Measurements from ENCODE around the gene TEX11.
"Not testable (repeated sequence)": the region's sequence is repeated elsewhere in the genome, so short reads cannot be mapped to it uniquely, and the experiment has no call there.

TEX11 gene

DNA sequence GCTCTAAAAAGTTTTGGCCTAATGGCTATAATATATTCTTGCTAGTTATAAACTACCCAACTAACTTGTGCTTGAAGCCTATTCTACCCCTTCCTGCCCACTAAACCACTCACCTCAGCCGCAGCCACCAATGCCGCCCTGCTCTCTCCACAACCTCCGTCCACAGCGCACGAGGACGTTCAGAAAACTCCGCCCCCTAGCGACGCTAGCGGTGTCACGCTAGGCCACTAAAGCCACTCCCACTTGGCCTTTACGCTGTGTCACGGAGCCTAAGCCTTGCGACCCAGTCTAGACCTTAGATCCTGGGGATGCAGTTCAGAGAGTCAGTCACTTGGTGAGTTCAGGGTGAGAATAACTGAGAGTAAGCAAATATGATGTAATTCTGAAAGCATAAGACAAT is at the start of gene TEX11:
TSS of gene TEX11 (minus strand) at position 171 of the 400 bp plus-strand sequence. CDS start 922 bp downstream, outside the sequence.
- DNase-seq (ENCODE audit: low spot score), result no peak

DNA sequence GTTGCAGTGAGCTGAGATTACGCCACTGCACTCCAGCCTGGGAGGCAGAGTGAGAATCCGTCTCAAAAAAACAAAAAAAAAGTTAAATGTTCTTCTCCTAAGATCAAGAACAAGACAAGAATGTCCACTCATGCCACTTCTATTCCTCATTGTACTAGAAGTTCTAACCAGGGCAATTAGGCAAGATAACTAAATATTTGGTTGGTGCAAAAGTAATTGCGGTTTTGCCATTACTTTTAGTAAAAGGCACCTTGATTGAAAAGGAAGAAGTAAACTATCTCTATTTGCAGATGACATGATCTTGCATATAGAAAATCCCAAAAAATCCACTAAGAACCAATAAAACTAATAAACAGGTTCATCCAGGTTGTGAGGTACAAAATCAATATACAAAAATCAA is 46.4 kb upstream of the TEX11 start:
- DNase-seq (ENCODE audit: low spot score), result no peak

DNA sequence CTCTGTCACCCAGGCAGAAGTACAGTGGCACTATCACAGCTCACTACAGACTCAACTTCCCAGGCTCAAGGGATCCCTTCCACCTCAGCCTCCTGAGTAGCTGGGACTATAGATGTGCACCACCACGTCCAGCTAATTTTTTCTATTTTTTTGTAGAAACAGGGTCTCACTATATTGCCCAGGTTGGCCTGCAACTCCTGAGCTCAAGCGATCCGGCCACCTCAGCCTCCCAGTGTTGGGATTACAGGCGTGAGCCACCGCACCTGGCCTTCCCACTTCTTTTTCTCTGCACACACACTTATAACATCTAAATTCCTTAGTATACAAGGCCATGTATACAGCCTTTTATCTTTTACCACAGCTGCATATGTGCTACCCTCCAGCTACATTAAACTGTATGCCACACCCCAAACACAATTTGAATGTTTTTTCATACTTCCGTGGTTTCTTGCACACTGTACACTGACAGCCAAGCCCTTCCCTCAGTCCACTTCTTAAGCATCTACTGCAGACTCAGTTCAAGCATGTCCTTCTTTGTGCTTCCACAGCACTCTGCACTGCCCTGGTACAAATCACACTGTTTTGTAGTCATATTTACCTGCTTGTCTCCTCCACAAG is 15.9 kb upstream of the TEX11 start:
- no peak for DNase-seq (ENCODE audit: low spot score)

DNA sequence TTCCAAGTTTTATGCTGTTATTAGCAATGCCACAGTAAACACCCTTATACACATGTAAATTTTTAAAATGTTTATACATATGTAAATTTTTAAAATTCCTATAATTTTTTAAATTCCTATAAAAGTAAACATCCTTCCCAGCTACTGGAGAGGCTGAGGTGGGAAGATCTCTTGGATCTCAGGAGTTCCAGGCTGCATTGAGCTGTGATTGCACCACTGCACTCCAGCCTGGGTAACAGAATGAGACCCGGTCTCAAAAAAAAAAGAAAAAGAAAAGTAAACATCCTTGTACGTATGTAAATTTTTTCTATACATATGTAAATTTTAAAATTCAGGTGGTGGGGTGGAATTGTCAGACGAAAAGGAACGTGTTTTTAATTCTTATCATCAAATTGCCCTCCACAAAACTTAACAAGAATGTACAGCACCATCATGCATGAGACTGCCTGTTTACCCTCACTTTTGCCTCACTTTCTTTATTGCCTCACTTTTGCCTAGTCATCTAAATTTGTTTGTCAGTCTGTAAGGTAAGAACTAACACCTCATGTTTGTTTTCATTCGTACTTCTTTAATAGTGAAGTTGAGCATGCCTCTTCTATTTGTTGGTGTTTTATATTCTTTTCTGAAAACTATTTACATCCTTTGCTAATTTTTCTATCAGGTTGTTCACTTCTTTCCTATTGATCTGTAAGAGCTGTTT is 14.4 kb upstream of the TEX11 start:
- no peak for DNase-seq (ENCODE audit: low spot score)

DNA sequence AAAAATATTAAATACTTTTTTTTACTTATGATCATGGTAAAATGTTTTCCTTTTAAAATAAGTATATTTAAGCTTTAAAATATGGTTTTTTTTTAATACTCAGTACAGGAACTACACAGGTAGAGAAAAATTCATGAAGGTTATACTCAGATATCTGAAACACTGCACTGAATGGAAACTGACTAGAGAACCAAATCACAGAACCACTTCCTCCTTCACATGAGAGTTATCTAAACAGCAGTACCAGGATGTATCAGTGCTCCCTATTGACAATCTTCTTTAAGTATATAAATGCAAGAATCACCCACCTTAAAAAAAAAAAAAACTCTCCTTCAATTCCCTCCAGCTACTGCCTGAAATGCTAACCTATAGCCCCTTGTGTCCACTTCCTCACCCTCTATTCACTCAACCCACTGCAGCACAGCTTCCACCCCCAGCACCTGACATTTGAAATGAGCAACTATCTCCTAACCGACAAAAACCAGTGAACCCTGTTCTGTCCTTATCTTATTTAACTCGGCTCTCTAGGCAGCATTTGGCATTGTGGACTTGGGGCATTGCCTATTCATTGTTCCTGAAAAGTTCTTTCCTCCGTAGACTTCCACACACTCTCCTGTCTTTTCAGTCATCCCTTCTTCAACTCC is 13.3 kb upstream of the TEX11 start:
- no peak for DNase-seq (ENCODE audit: low spot score)

DNA sequence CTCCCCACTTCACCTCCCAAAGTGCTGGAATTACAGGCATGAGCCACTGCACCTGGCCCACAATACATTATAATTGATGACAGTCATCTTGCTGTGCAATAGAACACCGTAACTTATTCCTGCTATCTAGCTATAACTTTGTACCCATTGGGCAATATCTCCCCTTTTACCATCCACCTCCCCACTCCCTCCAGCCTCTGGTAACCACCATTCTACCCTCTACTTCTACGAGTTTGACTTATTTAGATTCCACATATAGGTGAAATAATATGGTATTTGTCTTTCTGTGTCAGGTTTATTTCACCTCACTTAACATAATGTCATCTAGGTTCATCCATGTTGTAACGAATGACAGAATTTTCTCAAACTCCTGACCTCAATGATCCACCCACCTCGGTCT is 8.2 kb upstream of the TEX11 start:
- DNase-seq (ENCODE audit: low spot score), result no peak

DNA sequence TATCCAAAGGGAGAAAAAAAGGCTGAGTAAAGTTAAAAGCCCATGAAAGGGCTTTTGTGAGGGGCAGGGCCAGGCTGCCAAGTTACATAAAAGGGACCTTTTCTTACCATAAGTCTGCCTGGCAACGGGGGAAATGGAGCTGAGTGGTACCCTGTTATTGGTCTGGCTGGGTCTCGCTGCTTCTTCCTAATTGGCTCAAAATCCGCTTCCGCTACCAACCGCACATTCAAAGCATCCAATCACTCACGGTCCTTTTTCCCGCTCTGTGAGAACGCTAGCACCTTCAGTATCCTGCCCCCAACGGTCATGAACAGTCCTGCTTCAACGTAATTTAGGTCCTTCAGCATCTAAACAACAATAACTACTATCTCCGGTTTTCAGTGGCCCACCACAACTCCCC is 611 bp downstream of the TEX11 start:
- DNase-seq (ENCODE audit: low spot score), result no peak

DNA sequence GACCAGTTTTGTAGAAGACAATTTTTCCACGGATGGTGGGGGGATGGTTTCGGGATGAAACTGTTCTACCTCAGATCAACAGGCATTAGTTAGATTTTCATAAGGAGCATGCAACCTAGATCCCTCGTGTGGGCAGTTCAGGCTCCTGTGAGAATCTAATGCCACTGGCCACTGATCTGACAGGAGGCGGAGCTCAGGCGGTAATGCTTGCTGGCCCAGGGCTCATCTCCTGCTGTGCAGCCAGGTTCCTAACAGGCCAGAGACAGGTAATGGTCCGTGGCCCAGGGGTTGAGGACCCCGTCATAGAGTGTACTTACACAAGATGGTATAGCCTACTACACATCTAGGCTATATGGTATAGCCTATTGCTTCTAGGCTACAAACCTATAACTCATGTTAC is 7.0 kb downstream of the TEX11 start:
- no peak for DNase-seq (ENCODE audit: low spot score)

DNA sequence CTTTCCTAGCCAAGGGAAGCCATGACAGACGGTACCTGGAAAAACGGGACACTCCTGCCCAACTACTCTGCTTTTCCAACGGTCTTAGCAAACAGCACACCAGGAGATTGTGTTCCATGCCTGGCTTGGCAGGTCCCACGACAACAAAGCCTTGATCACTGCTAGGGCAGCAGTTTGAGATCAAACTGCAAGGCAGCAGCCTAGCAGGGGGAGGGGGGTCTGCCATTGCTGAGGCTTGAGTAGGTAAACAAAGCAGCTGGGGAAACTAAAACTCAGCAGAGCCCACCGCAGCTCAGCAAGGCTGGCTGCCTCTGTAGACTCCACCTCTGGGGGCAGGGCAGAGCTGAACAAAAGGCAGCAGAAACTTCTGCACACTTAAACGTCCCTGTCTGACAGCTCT is 18.1 kb downstream of the TEX11 start:
- not testable (repeated sequence) for DNase-seq (ENCODE audit: low spot score)

DNA sequence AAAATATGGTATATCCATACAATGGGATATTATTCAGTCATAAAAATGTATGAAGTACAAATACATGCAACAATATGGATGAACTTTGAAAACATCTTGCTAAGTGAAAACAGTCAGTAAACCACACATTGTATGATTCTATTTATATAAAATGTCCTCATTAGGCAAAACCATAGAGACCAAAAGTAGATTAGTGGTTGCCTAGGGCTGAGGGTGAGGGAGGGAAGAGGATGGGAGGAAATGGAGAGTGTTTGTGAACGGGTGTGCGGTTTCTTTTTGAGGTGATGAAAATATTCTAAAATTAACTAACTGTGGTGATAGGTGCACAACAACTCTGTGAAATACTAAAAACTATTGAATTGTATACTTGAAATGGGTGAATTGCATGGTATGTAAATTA is 29.6 kb downstream of the TEX11 start:
- DNase-seq (ENCODE audit: low spot score), result peak; percentile 0

DNA sequence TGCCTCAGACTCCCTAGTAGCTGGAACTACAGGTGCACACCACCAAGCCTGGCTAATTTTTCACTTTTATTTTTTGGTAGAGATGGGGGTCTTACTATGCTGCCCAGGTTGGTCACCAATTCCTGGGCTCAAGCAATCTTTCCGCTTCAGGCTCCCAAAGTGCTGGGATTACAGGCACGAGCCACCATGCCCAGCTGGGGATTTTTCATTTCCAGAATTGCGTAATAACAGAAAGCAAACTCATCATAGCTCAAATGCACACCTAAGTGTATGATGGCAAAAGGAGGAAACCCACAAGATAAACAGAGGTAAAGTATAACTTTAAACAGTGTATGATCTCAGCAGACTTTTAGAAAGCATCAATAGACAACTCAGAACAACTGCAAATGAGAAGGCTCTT is 56.2 kb downstream of the TEX11 start:
- no peak for DNase-seq (ENCODE audit: low spot score)

DNA sequence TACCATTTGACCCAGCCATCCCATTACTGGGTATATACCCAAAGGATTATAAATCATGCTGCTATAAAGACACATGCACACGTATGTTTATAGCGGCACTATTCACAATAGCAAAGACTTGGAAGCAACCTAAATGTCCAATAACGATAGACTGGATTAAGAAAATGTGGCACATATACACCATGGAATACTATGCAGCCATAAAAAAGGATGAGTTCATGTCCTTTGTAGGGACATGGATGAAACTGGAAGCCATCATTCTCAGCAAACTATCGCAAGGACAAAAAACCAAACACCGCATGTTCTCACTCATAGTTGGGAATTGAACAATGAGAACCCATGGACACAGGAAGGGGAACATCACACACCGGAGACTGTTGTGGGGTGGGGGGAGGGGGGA is 64.4 kb downstream of the TEX11 start:
- not testable (repeated sequence) for DNase-seq (ENCODE audit: low spot score)

DNA sequence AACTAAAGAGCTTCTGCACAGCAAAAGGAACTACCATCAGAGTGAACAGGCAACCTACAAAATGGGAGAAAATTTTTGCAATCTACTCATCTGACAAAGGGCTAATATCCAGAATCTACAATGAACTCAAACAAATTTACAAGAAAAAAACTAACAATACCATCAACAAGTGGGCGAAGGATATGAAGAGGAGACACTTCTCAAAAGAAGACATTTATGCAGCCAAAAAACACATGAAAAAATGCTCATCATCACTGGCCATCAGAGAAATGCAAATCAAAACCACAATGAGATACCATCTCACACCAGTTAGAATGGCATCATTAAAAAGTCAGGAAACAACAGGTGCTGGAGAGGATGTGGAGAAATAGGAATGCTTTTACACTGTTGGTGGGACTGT is 64.9 kb downstream of the TEX11 start:
- not testable (repeated sequence) for DNase-seq (ENCODE audit: low spot score)

DNA sequence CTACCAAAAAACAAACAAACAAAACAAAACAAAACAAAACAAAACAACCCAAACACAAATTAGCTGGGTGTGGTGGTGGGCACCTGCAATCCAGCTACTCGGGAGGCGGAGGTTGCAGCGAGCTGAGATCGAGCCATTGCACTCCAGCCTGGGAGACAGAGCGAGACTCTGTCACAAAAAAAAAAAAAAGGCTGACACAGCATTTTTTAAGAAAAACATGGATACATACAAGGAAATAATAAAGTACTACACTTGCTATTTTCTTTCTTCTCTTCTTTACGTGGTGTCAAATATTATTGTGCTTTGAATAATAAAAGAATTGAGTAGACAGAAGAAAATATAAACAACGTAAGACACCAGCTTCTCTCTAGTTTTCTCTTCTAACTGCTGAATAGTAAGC is 73.9 kb downstream of the TEX11 start:
- DNase-seq (ENCODE audit: low spot score), result no peak

DNA sequence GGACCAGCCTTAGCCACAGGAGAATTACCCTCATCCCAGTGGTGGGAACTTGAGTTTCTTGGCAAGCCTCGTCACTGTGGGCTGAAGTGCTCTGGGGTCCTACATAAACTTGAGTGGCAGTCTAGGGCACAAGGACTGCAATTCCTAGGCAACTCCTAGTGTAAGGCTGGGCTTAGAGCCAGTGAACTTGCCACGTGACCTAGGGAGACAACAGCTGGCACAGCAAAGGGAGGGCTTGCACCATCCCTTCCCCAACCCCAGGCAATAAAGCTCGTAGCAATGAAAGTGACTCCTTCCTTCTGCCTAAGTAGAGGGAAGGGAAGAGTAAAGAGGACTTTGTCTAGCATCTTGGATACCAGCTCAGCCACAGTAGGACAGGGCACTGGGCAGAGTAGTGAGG is 81.8 kb downstream of the TEX11 start:
- no peak for DNase-seq (ENCODE audit: low spot score)

DNA sequence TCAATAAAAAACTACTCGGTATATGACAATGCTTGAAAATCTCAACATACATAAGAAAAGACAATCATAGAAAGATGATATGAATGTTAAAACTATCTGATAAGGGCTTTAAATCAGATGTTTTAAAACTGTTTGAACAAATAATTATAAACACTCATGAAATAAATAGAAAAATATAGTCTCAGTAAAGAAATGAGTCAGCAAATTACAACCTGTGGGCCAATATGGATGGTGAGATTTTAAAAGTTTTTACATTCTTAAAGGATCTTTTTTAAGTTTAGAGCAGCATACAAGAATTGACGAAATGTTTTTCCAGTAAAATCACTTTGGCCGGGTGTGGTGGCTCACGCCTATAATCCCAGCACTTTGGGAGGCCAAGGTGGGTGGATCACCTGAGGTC is 83.1 kb downstream of the TEX11 start:
- DNase-seq (ENCODE audit: low spot score), result no peak

DNA sequence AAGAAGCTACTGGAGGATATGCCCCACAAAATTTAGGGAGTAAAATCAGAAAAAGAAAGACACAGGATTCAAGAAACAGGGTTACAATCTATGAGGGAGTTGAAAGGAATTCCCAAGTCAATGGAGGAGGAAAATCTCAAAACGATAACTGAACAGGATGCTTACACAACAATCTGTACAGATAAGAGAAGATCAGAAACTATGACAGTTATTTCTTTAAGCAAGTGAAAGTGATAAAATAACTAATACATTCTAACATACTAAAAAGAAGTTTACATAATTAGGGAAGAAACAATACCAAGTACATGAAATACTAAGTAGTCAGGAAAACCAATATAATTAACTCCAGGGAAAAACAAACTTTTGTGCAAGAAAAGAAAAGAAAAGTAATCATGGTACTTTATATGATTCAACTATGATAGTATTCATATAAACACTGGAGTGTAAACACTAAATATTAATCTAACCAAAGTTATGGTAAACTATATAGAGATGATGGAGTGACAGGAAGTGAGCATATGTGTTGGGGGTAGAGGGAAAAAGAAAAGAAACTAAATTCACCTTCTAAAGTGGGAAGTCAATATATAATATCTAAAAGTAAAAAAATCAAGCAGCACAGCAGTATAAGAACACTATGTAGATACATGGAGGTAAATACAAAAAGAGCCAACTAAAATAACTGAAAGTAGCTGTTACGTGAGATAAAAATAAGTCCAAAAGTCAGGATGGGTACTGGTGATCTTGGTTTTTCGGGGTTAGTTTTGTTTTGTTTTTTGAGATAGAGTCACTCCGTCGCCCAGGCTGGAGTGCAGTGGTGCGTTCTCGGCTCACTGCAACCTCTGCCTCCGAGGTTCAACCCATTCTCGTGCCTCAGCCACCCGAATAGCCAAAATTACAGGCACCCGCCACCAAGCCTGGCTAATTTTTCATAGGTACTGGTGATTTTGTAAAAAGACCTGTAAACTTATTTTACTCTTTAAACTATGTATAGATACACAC is 99.3 kb downstream of the TEX11 start:
- DNase-seq (ENCODE audit: low spot score), result no peak

DNA sequence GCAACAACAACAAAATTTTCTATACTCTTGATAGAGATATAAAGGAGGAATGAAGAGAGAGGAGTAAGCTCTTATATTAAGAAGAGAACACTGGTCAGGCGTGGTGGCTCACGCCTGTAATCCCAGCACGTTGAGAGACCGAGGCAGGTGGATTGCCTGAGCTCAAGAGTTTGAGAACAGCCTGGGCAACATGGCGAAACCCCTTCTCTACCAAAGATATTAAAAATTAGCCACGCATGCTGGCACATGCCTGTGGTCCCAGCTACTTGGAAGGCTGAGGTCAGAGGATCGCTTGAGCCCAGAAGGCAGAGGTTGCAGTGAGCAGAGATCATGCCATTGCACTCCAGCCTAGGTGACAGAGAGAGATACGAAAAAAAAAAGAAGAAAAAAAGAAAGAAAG is 102.4 kb downstream of the TEX11 start:
- no peak for DNase-seq (ENCODE audit: low spot score)

DNA sequence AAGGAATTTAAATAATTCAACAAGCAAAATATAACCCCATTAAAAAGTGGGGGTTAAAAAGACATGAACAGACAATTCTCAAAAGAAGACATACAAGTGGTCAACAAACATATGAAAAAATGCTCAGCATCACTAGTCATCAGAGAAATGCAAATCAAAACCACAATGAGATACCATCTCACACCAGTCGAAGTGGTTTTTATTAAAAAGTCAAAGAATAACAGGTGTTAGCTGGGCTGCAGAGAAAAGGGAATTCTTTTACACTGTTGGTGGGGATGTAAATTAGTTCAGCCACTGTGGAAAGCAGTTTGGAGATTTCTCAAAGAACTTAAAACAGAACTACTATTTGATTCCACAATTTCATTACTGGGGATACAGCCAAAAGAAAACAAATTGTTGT is 111.8 kb downstream of the TEX11 start:
- DNase-seq (ENCODE audit: low spot score), result not testable (repeated sequence)

DNA sequence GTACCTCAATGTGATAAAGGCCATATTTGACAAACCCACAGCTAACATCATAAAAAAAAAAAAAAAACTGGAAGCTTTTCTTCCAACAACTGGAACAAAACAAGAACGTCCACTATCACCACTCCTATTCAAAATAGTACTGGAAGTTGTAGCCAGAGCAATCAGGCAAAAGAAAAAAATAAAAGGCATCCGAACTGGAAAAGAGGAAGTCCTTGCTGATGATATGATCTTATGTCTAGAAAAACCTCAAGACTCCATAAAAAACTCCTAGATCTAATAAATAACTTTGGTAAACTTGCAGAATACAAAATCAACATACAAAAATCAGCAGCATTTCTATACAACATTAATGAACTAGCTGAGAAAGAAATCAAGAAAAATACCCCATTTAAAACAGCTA is 134.3 kb downstream of the TEX11 start:
- DNase-seq (ENCODE audit: low spot score), result no peak

DNA sequence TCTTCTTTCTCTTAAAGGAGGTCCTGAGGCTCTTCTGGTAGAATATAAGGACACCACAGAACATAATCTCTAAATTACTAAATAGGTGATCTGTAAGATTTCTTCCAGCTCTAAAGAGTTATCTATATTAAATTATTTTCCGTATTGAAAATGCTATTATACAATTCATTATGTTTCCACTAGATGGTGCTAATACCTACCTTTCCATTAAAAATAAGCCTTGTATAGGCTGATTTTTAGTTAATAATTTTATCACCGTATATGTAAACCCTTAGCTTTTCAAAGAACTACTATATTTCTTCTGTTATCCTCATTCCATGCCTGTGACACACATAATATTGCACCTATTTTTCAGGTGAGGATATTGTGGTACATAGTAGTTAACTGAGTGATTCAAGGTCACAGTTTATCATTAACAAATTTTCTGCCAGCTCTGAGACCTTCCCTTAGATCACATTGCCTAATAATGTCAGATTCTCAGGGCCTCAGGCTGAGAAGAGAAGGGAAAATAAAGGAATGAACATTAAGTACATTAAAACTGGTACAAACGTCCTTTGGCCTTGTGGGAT is 138.8 kb downstream of the TEX11 start:
- no peak for DNase-seq (ENCODE audit: low spot score)

DNA sequence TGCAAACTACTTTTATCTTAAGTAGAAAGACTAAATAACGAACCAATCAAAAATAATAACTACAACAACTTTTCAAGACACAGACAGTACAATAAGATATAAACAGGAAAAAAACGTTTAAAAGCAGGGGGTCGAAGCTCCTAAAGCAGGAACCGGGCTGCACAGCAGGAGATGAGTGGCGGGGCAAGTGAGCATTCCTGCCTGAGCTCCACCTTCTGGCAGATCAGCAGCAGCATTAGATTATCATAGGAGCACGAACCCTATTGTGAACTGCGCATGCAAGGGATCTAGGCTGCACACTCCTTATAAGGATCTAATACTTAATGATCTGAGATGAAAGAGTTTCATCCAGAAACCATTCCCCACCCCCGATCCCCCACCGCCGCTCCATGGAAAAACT is 146.2 kb downstream of the TEX11 start:
- no peak for DNase-seq (ENCODE audit: low spot score)

Measured in CD4-positive, alpha-beta T cell treated with Interleukin-2 at 100 ng/mL for 4 hours (primary cell).